Muscle of arm (tissue), 12 donors: ENCODE measurements around the gene PROKR2. TPM values are rescaled to one million over a fixed set of nuclear protein-coding genes. Genes with fewer than 3 reads are reported as not detected.

Experiments used
- DNase-seq: peaks from one replicate; pipeline ENCODE4 v3.0.0-alpha.2; 2013
- polyA plus RNA-seq, 12 donors: library from polyadenylated mRNA; unstranded; fragments of 120-200 nt; gene quantifications; one replicate each; pipeline ENCODE4 v1.2.1, GENCODE V29; 2013; ENCODE audit not compliant: insufficient read length in 12 of 12

Gene PROKR2
- polyA plus RNA-seq, 12 donors, result not detected

DNA sequence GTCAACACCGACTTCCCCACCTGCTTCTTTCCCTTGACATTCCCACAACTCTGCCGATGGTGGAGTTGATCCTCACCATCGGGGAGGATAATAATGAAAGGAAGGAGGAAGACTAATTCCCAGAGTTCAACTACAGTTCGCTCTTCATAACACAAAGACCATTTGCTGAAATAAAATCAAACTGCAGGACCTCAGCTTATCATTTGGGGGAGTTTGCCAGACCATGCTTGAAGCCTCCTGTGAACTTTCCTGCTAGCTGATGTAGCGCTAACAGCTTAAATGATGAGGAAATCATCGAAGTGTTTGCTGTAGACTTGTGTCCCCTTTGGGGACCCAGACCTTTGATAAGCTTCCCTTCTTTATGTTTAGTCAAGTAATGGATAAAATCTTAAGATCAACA lies 26.2 kb downstream of the PROKR2 start:
- DNase-seq, result no peak

DNA sequence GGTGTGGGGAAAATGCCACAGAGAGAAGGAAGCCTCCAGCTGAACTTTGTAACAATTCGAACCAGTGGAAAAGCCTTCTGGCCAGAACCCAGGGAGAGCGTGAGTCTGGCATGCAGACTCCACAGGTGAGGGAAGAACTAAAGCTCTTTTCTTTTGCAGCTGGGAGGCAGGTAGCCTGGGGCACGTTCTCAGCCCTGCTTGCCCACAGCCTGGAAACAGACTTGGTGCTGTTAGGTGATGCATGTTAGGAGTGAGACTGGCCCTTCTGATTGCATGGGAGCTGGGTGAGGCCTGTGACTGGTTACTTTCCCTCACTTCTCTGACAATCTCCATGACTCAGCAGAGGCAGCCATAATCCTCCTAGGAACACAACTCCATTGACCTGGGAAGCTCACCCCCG lies 34.2 kb downstream of the PROKR2 start:
- DNase-seq, result no peak

DNA sequence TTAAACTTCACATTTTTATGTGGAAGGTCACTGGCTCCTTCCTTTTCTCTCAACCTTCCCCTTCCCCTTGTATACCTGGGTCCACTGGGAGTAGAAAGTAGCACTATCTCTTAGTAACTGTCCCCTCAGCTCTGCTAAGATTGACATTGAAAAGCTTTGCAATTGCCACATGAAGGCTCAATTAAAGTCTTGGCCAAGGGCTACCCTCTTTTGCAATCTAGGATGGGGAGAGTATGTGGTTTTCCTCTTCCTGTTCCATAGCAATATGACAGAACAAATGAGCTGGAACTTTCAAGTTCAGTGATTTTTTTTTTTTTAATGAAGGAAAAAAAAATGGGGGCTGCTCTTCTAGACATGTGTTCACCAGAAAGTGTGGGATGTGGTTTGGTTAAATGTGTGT lies 37.1 kb downstream of the PROKR2 start:
- no peak for DNase-seq

DNA sequence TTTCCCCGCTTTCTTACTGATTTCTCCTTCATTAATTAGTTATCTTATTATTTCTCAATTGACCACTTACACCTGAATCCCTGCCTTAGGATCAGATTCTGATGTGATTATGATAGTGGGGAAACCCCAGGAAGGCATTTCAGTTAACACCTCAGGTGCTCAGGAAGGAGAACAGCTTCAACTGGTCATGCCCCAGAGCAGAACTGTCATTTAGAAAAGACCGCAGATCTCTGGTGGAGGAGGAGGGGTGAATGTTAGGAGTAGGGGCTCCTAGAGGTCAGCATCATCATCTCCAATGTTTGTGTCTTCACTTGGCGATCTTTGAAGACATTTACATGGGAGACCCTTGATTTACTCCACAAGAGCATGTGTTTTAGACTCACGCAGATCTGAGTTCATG lies 44.5 kb downstream of the PROKR2 start:
- DNase-seq, result no peak

DNA sequence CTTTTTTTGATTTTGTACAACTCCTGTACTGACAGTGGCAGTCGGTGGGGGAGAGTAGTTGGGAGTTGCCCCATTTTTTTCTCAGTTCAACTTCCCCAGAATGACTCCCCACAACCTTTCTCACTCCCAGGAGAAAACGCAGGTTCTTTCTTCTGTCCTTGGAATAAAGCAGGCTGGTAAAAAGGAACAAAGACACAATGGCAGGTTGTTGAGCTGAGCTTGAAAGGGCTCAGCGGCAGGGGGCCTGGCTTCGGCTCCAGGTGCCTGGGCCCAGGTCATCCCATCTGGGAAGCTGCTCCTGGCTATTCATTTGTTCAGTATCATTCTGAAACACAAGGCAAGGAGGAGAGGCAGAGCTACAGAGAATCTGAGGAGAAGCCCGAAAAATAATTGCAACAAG lies 46.2 kb downstream of the PROKR2 start:
- DNase-seq, result no peak

DNA sequence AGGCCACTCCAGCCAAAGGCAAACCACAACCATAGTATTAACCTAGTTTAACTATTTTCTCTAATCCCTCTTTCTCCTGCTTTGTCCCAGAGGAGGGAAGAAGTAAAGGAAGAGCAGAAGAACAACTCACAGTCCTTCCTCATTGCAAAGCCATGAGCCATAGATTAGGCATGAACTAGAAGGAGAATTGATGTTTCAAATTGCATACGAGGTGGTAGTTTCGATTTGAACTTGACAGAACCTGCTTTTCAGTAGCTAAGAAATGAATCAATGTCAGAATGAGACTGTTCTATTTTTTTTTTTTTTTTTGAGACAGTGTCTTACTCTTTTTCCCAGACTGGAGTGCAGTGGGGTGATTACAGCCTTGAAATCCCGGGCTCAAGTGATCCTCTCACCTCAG lies 48.3 kb downstream of the PROKR2 start:
- no peak for DNase-seq

DNA sequence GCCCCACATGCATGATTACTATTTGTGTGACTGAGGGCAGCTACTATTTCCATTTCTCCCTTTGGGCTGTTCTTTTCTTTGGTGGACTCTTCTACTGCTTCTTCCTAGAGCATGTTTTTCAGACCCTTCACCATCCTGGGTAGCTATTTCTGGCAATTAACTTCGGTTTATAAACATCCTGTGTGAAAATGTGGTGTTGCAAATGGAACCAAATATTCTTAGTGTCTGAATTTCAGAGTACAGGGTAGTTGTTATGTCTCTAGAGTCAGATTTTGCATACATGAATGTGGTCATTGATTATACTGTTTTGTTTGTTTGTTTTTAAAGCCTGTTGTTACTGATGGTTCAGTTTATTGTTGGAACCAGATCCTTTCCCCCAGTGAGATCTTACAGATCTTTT lies 49.7 kb downstream of the PROKR2 start:
- no peak for DNase-seq

Other genes with a start within 250 kb of the PROKR2 start
- 100 to 1,000 TPM in 5 of 12 donors, 10 to 100 TPM in 6, not detected in 1; 61.6 to 119 (median 99.0) TPM for gene TMEM230, start 203.9 kb downstream of the PROKR2 start, polyA plus RNA-seq
- gene PCNA, start 197.0 kb downstream of the PROKR2 start, polyA plus RNA-seq, result 100 to 1,000 TPM in 1 of 12 donors, 10 to 100 TPM in 10, not detected in 1; 33.6 to 102 (median 74.2) TPM
- gene CDS2, start 189.9 kb downstream of the PROKR2 start, polyA plus RNA-seq, result 100 to 1,000 TPM in 1 of 12 donors, 10 to 100 TPM in 11; 19.1 to 153 (median 22.7) TPM